HepG2 (cell line): ENCODE results near the gene ERH. TPM values are rescaled to one million over a fixed set of nuclear protein-coding genes. Genes with fewer than 3 reads are reported as not detected.

Experiments used
- ATAD3A ChIP-seq: sonication (generic); formaldehyde crosslinking; IDR thresholded peaks from 2 replicates; pipeline ENCODE4 v1.4.0; 2020; ENCODE audit warnings: missing genetic modification reagents
- CBFB ChIP-seq: sonication (generic); formaldehyde crosslinking; IDR thresholded peaks from 2 replicates; pipeline ENCODE4 v1.4.0; 2020; ENCODE audit warnings: missing genetic modification reagents
- CHD4 ChIP-seq: fragments of 200-600 bp; sonication (generic); IDR thresholded peaks from 2 replicates; pipeline ENCODE4 v1.7.0; 2017; ENCODE audit warnings: mild to moderate bottlenecking, low read length, borderline replicate concordance
- FOXJ3 ChIP-seq: sonication (generic); formaldehyde crosslinking; IDR thresholded peaks from 2 replicates; pipeline ENCODE4 v1.4.0; 2020; ENCODE audit warnings: missing genetic modification reagents, mild to moderate bottlenecking, borderline replicate concordance
- MED13 ChIP-seq: sonication (generic); formaldehyde crosslinking; IDR thresholded peaks from 2 replicates; pipeline ENCODE4 v1.5.0; 2020; ENCODE audit warnings: missing genetic modification reagents
- SATB2 ChIP-seq: sonication (generic); formaldehyde crosslinking; IDR thresholded peaks from 2 replicates; pipeline ENCODE4 v1.5.0; 2020; ENCODE audit warnings: missing genetic modification reagents
- STAG1 ChIP-seq: sonication (generic); formaldehyde crosslinking; IDR thresholded peaks from 2 replicates; pipeline ENCODE4 v1.4.0; 2020; ENCODE audit warnings: missing genetic modification reagents
- TGIF2 ChIP-seq: IDR thresholded peaks from 2 replicates; pipeline ENCODE4 v1.6.1; 2016; ENCODE audit warnings: control low read depth, missing compliant biosample characterization
- ZNF350 ChIP-seq: sonication (generic); formaldehyde crosslinking; IDR thresholded peaks from 2 replicates; pipeline ENCODE4 v1.4.0; 2020; ENCODE audit warnings: mild to moderate bottlenecking, low read depth, missing genetic modification reagents, borderline replicate concordance
- ZNF543 ChIP-seq: sonication (generic); formaldehyde crosslinking; IDR thresholded peaks from 2 replicates; pipeline ENCODE4 v1.4.0; 2020; ENCODE audit warnings: mild to moderate bottlenecking, missing genetic modification reagents
- ZNF570 ChIP-seq: sonication (generic); formaldehyde crosslinking; IDR thresholded peaks from 2 replicates; pipeline ENCODE4 v1.4.0; 2020; ENCODE audit warnings: mild to moderate bottlenecking, missing genetic modification reagents, borderline replicate concordance
- ZNF766 ChIP-seq: sonication (generic); formaldehyde crosslinking; IDR thresholded peaks from 2 replicates; pipeline ENCODE4 v1.5.0; 2020; ENCODE audit warnings: missing genetic modification reagents, borderline replicate concordance
- ZNF775 ChIP-seq: sonication (generic); formaldehyde crosslinking; IDR thresholded peaks from 2 replicates; pipeline ENCODE4 v1.4.0; 2020; ENCODE audit warnings: missing genetic modification reagents, mild to moderate bottlenecking, moderate library complexity, borderline replicate concordance
- ZZZ3 ChIP-seq: sonication (generic); formaldehyde crosslinking; IDR thresholded peaks from 2 replicates; pipeline ENCODE4 v1.4.0; 2020; ENCODE audit warnings: missing genetic modification reagents, mild to moderate bottlenecking, borderline replicate concordance
- polyA plus RNA-seq, 8 experiments: library from polyadenylated mRNA; depleted of rRNA in 3 of 8; stranded (reverse) in 7 of 8; unstranded in 1 of 8; fragments of >200 nt; fragmentation: Illumina TruSeq in 4 of 8; extraction: Trizol in 4 of 8; gene quantifications; 2 replicates each; pipeline versions ENCODE4 v1.2.1 to v1.2.3, GENCODE V29; 2011 to 2016; ENCODE audit warnings: low read depth in 4 of 8, missing spikeins in 1 of 8, mixed read lengths in 1 of 8; ENCODE audit not compliant: insufficient read depth in 1 of 8
- total RNA-seq, 5 experiments: library from RNA; depleted of rRNA; stranded (reverse); fragments of >200 nt; fragmentation: Illumina TruSeq; extraction: Trizol; gene quantifications; 2 replicates each; pipeline ENCODE4 v1.2.3, GENCODE V29; 2016; ENCODE audit warnings: low read depth in 1 of 5
- TF ChIP-seq, protein P1 (sequence below): sonication (generic); formaldehyde crosslinking; IDR thresholded peaks from 2 replicates; pipeline ENCODE4 v1.4.0; 2020; ENCODE audit warnings: mild to moderate bottlenecking, missing genetic modification reagents
- TF ChIP-seq, protein P2 (sequence below): sonication (generic); formaldehyde crosslinking; IDR thresholded peaks from 2 replicates; pipeline ENCODE4 v1.5.0; 2020; ENCODE audit warnings: mild to moderate bottlenecking, missing genetic modification reagents
- TF ChIP-seq, protein P3 (sequence below): sonication (generic); formaldehyde crosslinking; IDR thresholded peaks from 2 replicates; pipeline ENCODE4 v1.5.1; 2020; ENCODE audit warnings: missing genetic modification reagents, mild to moderate bottlenecking, borderline replicate concordance

The ERH gene
- total and polyA plus RNA-seq, 2 of the 13 experiments (the other 11 are each of a cell fraction or from before 2014, with no cell fraction given) = 105 to 341 TPM

DNA sequence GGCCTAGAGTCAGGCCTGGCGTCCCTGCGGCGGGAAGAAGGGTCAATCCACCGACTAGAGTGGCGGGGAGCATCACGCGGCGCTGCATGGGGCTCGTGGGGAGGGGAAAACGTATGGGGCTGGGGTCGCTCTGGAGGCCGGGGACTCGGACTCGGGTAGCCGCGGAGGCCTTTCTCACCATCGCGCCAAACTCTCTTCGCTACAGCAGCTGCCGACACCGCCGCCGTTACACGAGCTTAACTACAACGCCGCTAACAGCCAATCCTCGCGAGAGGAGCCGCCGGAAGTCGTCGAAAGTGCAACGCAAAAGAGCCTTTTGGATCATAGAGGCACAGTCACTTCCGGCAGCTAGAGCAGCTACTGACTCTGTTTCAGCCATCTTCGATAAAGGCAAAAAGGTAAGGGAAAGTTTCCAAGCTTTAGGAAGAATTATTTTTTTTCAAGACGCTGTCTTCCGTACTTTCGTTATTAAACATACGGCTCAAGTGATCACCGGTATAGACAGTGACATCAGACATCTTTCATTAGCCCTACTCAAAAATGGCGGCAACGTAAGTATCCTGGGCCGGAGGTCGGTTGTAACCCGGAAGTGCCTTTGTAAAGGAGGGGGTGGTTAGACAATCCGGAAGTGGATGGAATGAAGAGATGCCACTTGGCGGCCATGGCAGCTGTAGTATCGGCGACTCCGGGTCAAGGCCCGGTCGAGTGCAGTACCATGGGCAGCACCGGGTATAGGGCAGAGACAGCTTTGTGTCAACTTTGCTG, at the start of gene ERH, which contains the start of gene SLC39A9 (continued):
- TF ChIP-seq, protein P1, sequence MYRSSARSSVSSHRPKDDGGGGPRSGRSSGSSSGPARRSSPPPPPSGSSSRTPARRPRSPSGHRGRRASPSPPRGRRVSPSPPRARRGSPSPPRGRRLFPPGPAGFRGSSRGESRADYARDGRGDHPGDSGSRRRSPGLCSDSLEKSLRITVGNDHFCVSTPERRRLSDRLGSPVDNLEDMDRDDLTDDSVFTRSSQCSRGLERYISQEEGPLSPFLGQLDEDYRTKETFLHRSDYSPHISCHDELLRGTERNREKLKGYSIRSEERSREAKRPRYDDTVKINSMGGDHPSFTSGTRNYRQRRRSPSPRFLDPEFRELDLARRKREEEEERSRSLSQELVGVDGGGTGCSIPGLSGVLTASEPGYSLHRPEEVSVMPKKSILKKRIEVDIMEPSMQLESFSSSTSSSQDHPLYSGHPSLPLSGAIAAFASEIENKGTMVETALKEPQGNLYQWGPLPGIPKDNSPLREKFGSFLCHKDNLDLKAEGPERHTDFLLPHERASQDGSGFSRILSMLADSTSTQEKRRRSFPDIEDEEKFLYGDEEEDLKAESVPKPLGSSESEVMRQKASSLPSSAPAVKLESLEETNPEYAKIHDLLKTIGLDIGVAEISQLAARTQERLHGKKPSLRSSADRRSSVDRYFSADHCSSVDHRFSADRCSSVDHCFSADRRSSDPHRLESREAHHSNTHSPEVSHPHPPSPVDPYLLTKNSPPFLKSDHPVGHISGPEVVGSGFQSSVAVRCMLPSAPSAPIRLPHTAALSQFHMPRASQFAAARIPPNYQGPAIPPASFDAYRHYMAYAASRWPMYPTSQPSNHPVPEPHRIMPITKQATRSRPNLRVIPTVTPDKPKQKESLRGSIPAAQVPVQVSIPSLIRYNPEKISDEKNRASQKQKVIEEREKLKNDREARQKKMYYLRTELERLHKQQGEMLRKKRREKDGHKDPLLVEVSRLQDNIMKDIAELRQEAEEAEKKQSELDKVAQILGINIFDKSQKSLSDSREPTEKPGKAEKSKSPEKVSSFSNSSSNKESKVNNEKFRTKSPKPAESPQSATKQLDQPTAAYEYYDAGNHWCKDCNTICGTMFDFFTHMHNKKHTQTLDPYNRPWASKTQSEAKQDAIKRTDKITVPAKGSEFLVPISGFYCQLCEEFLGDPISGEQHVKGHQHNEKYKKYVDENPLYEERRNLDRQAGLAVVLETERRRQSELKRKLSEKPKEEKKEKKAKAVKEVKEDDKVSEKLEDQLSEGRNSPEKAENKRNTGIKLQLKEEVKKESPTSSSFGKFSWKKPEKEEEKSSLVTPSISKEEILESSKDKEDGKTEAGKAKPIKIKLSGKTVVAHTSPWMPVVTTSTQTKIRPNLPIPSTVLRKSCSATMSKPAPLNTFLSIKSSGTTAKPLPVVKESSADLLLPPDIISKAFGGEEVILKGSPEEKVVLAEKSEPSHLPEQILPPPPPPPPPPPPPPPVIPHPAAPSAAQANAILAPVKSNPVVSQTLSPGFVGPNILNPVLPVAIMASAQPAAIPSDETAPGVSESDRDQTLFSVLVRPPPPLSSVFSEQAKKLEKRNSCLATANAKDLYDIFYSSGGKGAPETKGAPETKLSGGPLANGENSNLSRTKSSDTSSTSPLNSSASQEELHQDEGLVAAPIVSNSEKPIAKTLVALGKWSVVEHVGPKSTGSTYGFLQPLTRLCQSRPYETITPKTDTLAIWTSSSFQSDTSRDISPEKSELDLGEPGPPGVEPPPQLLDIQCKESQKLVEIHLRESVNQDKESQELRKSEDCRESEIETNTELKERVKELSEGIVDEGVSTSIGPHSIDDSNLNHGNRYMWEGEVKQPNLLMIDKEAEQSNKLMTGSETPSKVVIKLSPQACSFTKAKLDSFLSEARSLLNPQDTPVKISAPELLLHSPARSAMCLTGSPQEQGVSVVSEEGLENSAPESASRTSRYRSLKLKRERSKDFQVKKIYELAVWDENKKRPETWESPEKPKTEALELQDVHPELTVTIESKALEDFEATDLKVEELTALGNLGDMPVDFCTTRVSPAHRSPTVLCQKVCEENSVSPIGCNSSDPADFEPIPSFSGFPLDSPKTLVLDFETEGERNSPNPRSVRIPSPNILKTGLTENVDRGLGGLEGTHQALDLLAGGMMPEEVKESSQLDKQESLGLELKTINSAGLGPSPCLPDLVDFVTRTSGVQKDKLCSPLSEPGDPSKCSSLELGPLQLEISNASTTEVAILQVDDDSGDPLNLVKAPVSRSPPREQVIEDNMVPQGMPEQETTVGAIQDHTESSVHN (CRISPR knock-in tag) = 0 out of 2 replicates have a peak, but pooled peaks have one; percentile 45
- TF ChIP-seq ZNF766 (no peak), CHD4 (no peak), ZNF570 (CRISPR knock-in tag) (no peak), ATAD3A (no peak), FOXJ3 (CRISPR knock-in tag) (peak; percentile 57; the same call in 1 of the 2 replicates), STAG1 (CRISPR knock-in tag) (no peak), SATB2 (CRISPR knock-in tag) (0 out of 2 replicates have a peak, but pooled peaks have one; percentile 45), ZZZ3 (CRISPR knock-in tag) (0 out of 2 replicates have a peak, but pooled peaks have one; percentile 5), CBFB (CRISPR knock-in tag) (0 out of 2 replicates have a peak, but pooled peaks have one; percentile 24), ZNF350 (CRISPR knock-in tag) (peak; percentile 74; the same call in 1 of the 2 replicates), ZNF775 (CRISPR knock-in tag) (no peak), TGIF2 (CRISPR knock-in tag) (no peak; the same call in none of the 2 replicates), MED13 (CRISPR knock-in tag) (no peak), ZNF543 (CRISPR knock-in tag) (peak; percentile 19; the same call in 1 of the 2 replicates)
- TF ChIP-seq, protein P2, sequence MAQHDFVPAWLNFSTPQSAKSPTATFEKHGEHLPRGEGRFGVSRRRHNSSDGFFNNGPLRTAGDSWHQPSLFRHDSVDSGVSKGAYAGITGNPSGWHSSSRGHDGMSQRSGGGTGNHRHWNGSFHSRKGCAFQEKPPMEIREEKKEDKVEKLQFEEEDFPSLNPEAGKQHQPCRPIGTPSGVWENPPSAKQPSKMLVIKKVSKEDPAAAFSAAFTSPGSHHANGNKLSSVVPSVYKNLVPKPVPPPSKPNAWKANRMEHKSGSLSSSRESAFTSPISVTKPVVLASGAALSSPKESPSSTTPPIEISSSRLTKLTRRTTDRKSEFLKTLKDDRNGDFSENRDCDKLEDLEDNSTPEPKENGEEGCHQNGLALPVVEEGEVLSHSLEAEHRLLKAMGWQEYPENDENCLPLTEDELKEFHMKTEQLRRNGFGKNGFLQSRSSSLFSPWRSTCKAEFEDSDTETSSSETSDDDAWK (CRISPR knock-in tag) = no peak
- TF ChIP-seq, protein P3, sequence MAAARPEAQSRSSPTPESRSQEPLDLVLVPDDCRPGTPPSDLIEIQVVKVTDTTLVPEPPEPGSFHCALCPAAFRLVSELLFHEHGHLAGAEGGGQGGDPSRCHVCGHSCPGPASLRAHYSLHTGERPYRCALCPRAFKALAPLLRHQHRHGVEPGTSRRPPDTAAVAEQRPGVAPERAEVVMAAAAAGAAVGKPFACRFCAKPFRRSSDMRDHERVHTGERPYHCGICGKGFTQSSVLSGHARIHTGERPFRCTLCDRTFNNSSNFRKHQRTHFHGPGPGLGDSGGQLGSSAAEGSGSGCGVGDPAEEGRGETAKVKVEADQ (CRISPR knock-in tag) = 0 out of 2 replicates have a peak, but pooled peaks have one; percentile 81
